ENCODE results near the gene ADAM8.

ADAM8 gene

GRCh38 chr10:133281628-133282372 is 5.1 kb upstream of the ADAM8 start:
- DNase-seq (ENCODE audit: low read depth), result no peak

DNA sequence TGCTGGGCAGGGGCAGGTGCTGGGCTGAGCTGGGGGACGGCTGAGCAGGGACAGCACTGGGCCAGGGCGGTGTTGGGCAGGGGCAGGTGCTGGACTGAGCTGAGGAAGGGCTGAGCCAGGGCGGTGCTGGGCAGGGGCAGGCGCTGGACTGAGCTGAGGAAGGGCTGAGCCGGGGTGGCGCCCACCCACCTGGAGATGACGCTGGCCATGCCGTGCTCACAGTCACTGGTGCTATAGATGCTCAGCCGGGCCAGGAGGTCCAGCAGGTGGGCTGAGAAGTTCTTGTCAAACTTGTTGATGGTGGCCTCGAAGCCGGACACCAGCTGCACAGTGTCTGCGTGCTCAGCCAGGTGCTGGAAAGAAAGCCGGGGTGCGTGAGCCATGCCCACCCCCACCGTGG is 4.4 kb upstream of the ADAM8 start:
- DNase-seq (ENCODE audit: low read depth), result no peak

- DNase-seq (ENCODE audit: low read depth), result no peak
Observed at GRCh38 chr10:133280391-133281059, 3.9 kb upstream of the ADAM8 start.

GRCh38 chr10:133279326-133280226 is 2.9 kb upstream of the ADAM8 start:
- DNase-seq (ENCODE audit: low read depth), result no peak

DNA sequence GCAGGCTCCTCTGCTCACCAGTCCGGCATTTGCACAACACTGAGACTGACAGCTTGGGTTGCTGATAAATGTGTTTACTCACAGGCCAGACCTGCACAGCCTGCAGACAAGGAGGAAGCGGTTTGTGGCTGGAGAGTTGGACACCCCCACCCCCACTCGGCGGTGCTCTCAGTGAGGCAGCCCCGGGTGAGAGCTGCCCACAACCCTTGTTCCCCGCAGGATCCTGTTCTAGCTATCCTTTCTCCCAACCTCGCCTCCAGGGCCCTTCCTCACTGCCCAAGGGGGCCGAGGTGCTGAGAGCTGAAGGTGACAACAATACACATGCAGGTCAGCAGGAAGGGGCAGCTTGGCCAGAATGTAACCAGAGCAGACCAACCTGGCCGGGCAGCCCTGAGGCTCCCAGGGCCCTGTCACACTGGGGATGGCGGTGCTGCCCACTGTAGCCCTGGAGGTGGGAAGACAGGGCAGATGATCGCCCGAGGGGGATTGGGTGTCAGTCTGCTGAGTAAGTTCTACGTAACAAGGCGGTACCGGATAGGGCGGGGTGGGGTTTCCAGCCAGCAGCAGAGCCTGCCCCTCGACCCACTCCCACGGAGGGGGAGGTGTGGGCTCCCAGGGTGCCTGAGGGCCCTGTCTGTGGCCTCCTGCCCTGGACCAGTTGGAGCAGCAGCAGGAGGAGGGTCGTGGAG is 2.1 kb upstream of the ADAM8 start:
- DNase-seq (ENCODE audit: low read depth), result no peak

DNA sequence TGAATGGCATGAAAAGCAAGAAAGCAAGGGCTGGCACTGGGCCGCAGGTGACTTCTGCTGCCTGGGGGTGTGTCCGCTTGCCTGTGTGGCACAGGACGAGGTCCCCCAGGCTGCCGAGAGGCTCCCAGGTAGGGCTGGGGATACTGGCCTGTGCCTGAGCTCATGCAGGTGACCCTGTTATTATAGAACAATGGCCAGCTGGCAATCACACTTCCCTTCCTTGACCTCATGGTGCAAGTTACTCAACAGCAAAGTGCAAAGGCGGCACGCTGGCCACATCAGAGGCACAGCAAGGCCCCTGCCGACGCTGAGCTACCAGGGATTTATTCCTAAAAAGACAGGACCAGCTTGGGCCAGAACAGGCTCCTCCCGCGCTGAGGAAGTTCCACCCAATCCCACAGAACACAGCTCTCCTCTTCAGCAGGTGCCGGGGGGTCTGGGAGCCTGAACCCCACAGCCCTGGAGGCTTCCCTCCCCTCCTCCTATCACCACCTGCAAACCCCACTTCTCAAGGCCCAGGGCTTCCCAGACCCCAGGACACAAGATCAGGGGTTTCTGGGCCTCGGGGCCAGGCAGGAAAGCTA is 1.4 kb upstream of the ADAM8 start:
- DNase-seq (ENCODE audit: low read depth), result no peak

- DNase-seq (ENCODE audit: low read depth), result no peak
Observed at GRCh38 chr10:133277277-133277992, 767 bp upstream of the ADAM8 start.

- no peak for DNase-seq (ENCODE audit: low read depth)
Observed at GRCh38 chr10:133276100-133276434, 601 bp downstream of the ADAM8 start.

DNA sequence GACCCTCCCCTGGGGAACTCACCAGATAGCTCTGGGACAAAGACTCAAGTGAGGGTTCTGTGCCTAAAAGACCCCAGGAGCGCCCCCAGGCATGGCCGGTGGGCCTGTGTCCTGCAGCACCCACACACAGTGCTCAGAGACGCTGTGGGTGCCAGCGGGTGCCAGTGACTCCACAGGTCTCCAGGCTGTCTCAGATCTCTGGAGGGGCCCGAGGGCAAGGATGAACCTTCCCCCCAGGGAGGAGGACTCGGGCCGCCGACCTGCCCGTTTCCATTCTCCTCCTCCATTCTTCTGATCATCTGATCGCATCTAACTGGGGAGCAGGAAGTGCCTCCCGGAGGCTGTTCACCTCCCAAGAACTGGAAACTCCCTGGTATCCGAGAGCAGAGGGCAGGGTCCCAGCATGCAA is 980 bp downstream of the ADAM8 start:
- no peak for DNase-seq (ENCODE audit: low read depth)

GRCh38 chr10:133274751-133275683 is 1.7 kb downstream of the ADAM8 start:
- no peak for DNase-seq (ENCODE audit: low read depth)

DNA sequence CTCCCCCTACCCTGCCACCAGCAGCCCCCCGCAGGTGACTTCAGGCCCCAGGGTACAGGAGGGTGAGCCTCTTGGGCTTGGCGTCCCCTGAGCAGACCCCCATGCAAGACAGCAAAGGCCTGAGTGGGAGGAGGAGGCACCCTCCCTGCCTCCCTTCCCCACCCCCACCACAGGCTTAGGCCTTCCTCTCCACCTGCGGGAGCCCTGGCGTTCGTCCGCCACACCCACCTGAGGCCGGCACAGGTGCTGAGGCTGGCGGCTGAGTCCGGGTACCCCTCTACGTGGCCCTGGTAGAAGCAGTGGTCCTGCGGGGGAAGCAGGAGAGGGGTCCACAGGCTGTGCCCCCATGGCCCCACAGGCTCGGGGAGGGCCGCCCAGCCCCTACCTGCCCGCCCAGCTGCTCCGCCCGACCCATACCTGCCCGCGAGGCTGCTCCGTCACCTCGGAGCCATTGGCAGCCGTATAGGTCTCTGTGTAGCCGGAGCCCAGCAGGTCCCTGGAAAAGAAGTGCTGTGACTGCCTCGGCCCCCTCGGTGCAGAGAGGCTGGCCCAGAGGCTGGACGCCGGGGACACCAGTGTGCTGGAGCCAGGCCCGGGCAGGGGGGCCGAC is 3.0 kb downstream of the ADAM8 start:
- DNase-seq (ENCODE audit: low read depth), result no peak

GRCh38 chr10:133272964-133273420 is 3.7 kb downstream of the ADAM8 start:
- no peak for DNase-seq (ENCODE audit: low read depth)

- no peak for DNase-seq (ENCODE audit: low read depth)
Observed at GRCh38 chr10:133272301-133272963, 4.2 kb downstream of the ADAM8 start.

- DNase-seq (ENCODE audit: low read depth), result no peak
Observed at GRCh38 chr10:133271521-133272300, 5.0 kb downstream of the ADAM8 start.

GRCh38 chr10:133270773-133271297 is 5.8 kb downstream of the ADAM8 start:
- DNase-seq (ENCODE audit: low read depth), result no peak

GRCh38 chr10:133270204-133270603 is 6.5 kb downstream of the ADAM8 start:
- DNase-seq (ENCODE audit: low read depth), result no peak

DNA sequence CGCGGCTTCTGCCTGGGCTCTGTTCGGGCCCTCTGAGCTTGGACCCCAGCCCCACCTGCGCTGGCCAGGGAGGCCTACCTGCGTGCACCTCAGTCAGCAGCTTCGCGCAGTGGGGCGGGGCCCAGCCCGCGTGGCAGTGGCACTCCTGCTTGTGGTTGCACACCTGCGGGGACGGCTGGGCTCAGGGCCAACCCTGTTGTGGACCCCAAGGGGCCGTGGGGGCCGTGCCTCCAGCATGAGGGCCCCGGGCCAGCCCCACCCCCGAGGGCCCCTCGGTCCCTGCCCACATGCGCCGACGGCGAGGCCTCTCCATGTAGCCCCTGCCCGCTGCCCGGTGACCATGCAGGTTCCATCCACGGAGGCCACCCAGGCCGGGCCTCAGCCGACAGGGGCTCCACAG is 7.3 kb downstream of the ADAM8 start:
- DNase-seq (ENCODE audit: low read depth), result no peak

DNA sequence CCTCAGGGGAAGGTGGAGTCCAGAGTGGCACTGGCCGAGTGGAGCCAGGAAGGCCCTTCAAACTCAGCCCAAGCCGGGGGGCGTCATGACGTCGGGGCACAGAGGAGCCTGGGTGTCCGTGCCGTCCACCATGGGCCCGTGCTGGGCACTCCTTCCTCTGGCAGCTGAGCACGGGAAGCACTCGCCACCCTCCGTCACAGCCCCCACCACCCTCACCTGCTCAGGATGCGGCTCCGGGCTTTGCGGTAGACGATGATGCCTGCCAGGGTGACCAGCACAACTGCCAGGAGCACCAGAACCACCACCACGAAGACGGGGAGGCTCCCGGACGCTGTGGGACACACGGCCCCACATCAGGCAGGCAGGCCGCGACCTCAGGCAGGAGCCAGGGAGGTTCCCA is 8.1 kb downstream of the ADAM8 start:
- DNase-seq (ENCODE audit: low read depth), result no peak
